Measurements from ENCODE around the gene ENSA. TPM values are rescaled to one million over a fixed set of nuclear protein-coding genes. Genes with fewer than 3 reads are reported as not detected.

The ENSA gene
- polyA plus RNA-seq, 3 donors, result 30.6 to 40.3 (median 38.5) TPM

- H3K4me1 Mint-ChIP-seq, result peaks cover 37% of the 10 kb centered on the region
- intact Hi-C loops (cut with micrococcal nuclease), result loop anchor here (2.0 to 5.0 kb wide), 4 partner anchors 32 to 49 kb away; partner anchors contain the start of gene ENSA (in 1 of the 2)
- Histone ChIP-seq H3K36me3 (replicated peaks in 1 of 2; ENCODE audit: control insufficient read depth in 1 of 2, insufficient read depth in 2 of 2, low read length in 2 of 2) (peaks cover 26 to 34% of the 10 kb centered on the region in 2 donors), H3K9ac (ENCODE audit: insufficient read depth, low read length, poor library complexity, severe bottlenecking) (peak overlapping the region; percentile 100), H3K4me3 (replicated peaks in 1 of 3; ENCODE audit: low read depth in 2 of 3, low read length in 3 of 3) (peak overlapping the region; percentile 46 to 100 (median 55)), H3K4me2 (replicated peaks; ENCODE audit: extremely low read depth, low read length, poor library complexity, severe bottlenecking) (peak overlapping the region; percentile 78), H2AFZ (ENCODE audit: insufficient read depth, low read depth, low read length, poor library complexity, severe bottlenecking) (peak overlapping the region; percentile 26), H3K9me3 (replicated peaks in 1 of 2; ENCODE audit: control insufficient read depth in 1 of 2, insufficient read depth in 1 of 2, low read length in 2 of 2) (no peaks in the 10 kb centered on the region), H3K4me1 (ENCODE audit: control insufficient read depth in 1 of 2, insufficient read depth in 2 of 2, low read length in 2 of 2) (peaks cover 32 to 44% of the 10 kb centered on the region in 2 donors), H3K27me3 (ENCODE audit: control insufficient read depth in 2 of 2, insufficient read depth in 2 of 2, low read length in 2 of 2) (no peaks in the 10 kb centered on the region), H3K79me2 (ENCODE audit: insufficient read depth, low read length) (peaks cover 68% of the 10 kb centered on the region), H4K20me1 (ENCODE audit: insufficient read depth, low read length) (peaks cover 43% of the 10 kb centered on the region), H3K27ac (ENCODE audit: low read depth in 1 of 2, low read length in 2 of 2) (peak overlapping the region; percentile 87 to 97)
- peak overlapping the region; percentile 81 to 92 for H3K4me3 Mint-ChIP-seq
- H3K36me3 Mint-ChIP-seq, result peaks cover 36 to 41% of the 10 kb centered on the region in 2 donors
- no peak for DNase-seq
- peaks cover 0 to 8% (median 2%) of the 10 kb centered on the region in 3 donors for H3K27me3 Mint-ChIP-seq (ENCODE audit: low read depth in 3 of 3)
- peak overlapping the region; percentile 97 to 100 (median 98) for H3K27ac Mint-ChIP-seq
- 94% methylated on average over 10 of the region's 15 CpGs for WGBS (ENCODE audit: insufficient coverage)
- TF ChIP-seq, protein P1, sequence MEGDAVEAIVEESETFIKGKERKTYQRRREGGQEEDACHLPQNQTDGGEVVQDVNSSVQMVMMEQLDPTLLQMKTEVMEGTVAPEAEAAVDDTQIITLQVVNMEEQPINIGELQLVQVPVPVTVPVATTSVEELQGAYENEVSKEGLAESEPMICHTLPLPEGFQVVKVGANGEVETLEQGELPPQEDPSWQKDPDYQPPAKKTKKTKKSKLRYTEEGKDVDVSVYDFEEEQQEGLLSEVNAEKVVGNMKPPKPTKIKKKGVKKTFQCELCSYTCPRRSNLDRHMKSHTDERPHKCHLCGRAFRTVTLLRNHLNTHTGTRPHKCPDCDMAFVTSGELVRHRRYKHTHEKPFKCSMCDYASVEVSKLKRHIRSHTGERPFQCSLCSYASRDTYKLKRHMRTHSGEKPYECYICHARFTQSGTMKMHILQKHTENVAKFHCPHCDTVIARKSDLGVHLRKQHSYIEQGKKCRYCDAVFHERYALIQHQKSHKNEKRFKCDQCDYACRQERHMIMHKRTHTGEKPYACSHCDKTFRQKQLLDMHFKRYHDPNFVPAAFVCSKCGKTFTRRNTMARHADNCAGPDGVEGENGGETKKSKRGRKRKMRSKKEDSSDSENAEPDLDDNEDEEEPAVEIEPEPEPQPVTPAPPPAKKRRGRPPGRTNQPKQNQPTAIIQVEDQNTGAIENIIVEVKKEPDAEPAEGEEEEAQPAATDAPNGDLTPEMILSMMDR (IDR thresholded peaks at IDR 0.05), result no peak
- peaks cover 5 to 18% (median 12%) of the 10 kb centered on the region in 7 donors for H3K9me3 Mint-ChIP-seq
These were observed 49.3 kb downstream of the ENSA start for GRCh38 chr1:150579945-150580642.

DNA sequence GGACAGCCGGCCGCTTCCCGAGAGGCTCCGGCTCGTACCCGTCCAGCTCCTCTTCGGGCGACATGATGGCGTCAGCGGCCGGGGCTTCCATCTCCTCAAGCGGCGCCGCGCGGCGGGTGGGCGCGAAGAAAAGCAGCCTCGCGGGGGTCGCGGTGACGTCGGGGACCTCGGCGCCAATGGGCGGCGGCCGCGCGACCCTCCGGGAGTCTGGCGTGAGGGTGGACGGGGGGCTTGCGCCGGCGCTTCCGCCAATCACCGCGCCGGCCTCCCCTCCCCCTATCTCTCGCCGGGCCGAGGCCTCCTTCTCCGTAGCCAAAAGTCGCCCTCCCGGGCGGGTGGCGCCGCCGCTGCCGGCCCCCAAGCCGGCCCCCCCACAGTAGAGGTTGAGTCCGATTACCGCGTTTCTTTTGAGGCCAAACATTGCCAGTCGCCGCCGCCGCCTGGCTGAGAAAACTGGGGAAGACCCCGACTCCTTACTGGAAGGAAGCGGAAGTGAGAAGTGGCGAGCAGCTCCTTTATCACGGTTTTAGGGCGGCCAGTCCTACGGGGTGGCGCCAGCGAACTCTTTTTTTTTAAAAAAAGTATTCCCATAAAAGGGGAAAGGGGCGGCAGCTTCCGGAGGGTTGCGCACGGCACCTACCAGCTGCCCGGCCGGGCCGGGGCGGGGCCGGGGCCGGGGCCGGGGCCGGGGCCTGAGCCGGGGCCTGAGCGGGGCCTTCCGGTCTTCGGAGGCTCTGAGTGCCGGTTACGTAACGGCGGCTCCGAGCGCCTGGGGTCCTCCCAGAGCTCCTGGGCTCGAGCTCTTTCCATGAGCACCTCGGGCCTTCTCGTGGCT, 50.1 kb downstream of the ENSA start, which contains the start of gene MCL1:
MCL1 (minus strand) TSS at position 501 of the 835 bp plus-strand sequence; CDS start at position 421, 80 bp downstream.
- H2AFZ ChIP-seq (ENCODE audit: insufficient read depth, low read depth, low read length, poor library complexity, severe bottlenecking), result peak within 1 kb of the TSS; percentile 26
- H4K20me1 ChIP-seq (ENCODE audit: insufficient read depth, low read length), result peaks cover 51% of the 10 kb centered on the region
- peak within 1 kb of the TSS; percentile 100 for H3K9ac ChIP-seq (ENCODE audit: insufficient read depth, low read length, poor library complexity, severe bottlenecking)
- peak within 1 kb of the TSS; percentile 81 to 100 (median 100) for H3K4me3 ChIP-seq (replicated peaks in 1 of 3; ENCODE audit: low read depth in 2 of 3, low read length in 3 of 3)
- 1% methylated on average over 71 of the region's 94 CpGs for WGBS (ENCODE audit: insufficient coverage)
- TF ChIP-seq, protein P1 (IDR thresholded peaks at IDR 0.05), result no peak
- Mint-ChIP-seq H3K27me3 (ENCODE audit: low read depth in 3 of 3) (peaks cover 0 to 8% (median 2%) of the 10 kb centered on the region in 3 donors), H3K27ac (peak within 1 kb of the TSS; percentile 98 to 100 (median 98)), H3K4me3 (peak within 1 kb of the TSS; percentile 96 to 99), H3K4me1 (peaks cover 45% of the 10 kb centered on the region), H3K9me3 (peaks cover 5 to 18% (median 12%) of the 10 kb centered on the region in 7 donors), H3K36me3 (peaks cover 43 to 49% of the 10 kb centered on the region in 2 donors)
- H3K27ac ChIP-seq (ENCODE audit: low read depth in 1 of 2, low read length in 2 of 2), result peak within 1 kb of the TSS; percentile 91 to 97
- intact Hi-C loops (cut with micrococcal nuclease), result loop anchor here (2.0 to 5.0 kb wide), 3 partner anchors 33 to 49 kb away; partner anchors contain the start of gene ENSA (in 1 of the 2)
- peaks cover 34 to 42% of the 10 kb centered on the region in 2 donors for H3K36me3 ChIP-seq (replicated peaks in 1 of 2; ENCODE audit: control insufficient read depth in 1 of 2, insufficient read depth in 2 of 2, low read length in 2 of 2)
- peaks cover 40 to 52% of the 10 kb centered on the region in 2 donors for H3K4me1 ChIP-seq (ENCODE audit: control insufficient read depth in 1 of 2, insufficient read depth in 2 of 2, low read length in 2 of 2)
- H3K9me3 ChIP-seq (replicated peaks in 1 of 2; ENCODE audit: control insufficient read depth in 1 of 2, insufficient read depth in 1 of 2, low read length in 2 of 2), result no peaks in the 10 kb centered on the region
- peak within 1 kb of the TSS; percentile 92 for H3K4me2 ChIP-seq (replicated peaks; ENCODE audit: extremely low read depth, low read length, poor library complexity, severe bottlenecking)
- H3K27me3 ChIP-seq (ENCODE audit: control insufficient read depth in 2 of 2, insufficient read depth in 2 of 2, low read length in 2 of 2), result no peaks in the 10 kb centered on the region
- H3K79me2 ChIP-seq (ENCODE audit: insufficient read depth, low read length), result peaks cover 75% of the 10 kb centered on the region
- DNase-seq, result peak; percentile 95 to 98 (median 97)
